Posterior vena cava (tissue), 2 donors: Measurements from ENCODE around the gene RBM17. TPM values are rescaled to one million over a fixed set of nuclear protein-coding genes. Genes with fewer than 3 reads are reported as not detected.
"Not testable (repeated sequence)": the region's sequence is repeated elsewhere in the genome, so short reads cannot be mapped to it uniquely, and the experiment has no call there.

Source experiments
- DNase-seq: peaks from one replicate; pipeline ENCODE4 v3.0.0-alpha.2; 2020; ENCODE audit warnings: low spot score
- intact Hi-C, 2 donors: fragments of 100-400 bp; cut with DNase I; formaldehyde crosslinking; loops; one replicate each; pipeline versions ENCODE4 v1.14.1 to v1.14.2; 2022 to 2023
- total RNA-seq, 2 donors: library from RNA; stranded (reverse); fragmentation: NEBNext Ultra II Directional; extraction: Animal tissue kit (Norgen Biotek cat#: 25700); gene quantifications; one replicate each; pipeline ENCODE4 v1.2.1, GENCODE V29; 2021
- donor health status: DM: yes; HTN: yes; CAD: no.
- donor health status: DM: yes; HTN: yes; CAD: no.

RBM17 gene
- total RNA-seq, 2 donors from 2014 or later = 58.9 to 68.3 TPM

DNA sequence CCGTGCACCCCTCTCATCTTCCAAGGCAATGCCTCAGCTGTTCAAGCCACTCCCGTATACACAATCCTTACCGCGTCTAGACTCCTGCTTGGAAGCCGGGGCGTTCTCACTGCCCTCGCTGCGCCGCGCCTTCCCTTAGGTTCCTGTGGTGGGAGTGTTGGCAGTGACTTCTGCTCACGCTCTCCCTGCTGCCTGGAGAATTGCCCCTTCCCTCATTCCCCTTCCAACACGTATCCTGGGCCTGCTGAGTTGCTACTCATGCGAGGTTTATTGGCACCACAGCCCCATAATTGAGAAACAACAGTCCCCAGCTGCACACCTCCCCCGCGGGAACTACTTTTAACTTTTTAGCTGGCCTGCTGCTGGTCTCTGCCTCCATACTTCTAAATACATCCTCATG is 31.9 kb downstream of the RBM17 start:
- intact Hi-C loops = no loop called here
- no peak for DNase-seq

DNA sequence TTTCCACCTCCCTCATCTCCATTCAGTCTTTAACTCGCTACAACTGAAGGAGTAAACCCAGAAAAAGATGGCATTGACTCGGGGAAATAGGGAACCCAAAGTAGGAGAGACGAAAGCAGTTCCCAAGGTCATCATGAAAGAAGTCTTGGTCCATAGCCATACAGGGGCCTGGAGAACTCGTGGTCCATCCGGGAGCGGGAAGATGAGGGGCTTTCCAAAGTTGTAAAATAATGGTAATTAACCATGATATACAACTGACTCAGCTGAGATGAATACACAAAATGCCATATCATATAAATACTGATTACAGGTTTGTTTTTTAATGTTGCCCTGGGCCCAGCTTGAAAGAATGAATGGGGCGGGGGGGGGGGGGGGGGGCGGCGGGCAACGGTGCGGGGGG is 32.3 kb downstream of the RBM17 start:
- no peak for DNase-seq
- intact Hi-C loops = no loop called here

DNA sequence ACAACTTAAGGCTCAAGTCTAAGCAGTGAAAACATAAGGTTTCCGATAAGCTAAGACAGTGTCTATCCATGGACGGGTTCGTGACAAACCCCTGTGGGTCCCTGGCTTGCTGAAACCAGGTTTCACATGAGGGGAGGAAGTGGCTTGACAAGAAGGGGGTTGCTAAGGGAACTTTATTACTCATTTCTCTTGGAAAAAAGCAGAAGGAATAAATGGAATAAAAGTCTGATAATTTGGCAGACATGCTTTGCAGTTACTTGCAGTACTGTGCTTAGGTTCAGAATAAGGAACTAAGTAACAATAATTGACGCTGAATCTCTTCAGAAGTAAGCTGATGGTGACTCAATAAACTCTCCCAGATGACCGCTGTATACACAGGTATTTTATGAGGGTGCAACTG is 34.7 kb downstream of the RBM17 start:
- DNase-seq = no peak
- intact Hi-C loops = no loop called here

DNA sequence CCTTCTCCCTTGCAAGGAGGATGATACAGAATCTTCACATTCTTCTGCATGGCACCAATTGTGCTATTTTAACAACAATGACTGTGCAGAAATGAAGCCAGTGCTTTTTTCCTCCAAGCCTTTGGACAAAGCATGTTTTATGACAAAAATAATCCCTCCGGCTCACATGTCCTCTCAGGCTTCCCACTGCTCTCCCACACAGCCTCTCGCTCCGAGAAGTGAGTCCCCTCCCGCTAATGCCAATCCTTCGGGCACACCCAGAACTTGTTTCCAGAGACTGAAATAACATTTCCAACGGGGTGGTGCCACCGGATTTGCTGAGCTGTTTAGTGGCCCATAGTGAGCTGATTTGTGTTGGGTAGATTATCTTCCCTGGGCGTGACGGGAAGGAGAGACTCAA is 35.8 kb downstream of the RBM17 start:
- intact Hi-C loops = no loop called here
- DNase-seq = no peak

DNA sequence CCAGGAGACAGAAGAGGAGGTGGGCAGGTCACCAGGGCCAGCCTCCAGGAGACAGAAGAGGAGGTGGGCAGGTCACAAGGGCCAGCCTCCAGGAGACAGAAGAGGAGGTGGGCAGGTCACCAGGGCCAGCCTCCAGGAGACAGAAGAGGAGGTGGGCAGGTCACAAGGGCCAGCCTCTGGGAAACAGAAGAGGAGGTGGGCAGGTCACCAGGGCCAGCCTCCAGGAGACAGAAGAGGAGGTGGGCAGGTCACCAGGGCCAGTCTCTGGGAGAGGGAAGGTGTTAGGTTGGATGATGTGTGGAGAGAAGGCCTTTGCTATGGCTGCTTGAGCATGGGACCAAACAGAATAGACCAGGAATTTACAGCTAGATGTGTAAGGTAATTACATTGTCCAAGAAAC is 38.6 kb downstream of the RBM17 start:
- DNase-seq, intact Hi-C loops: not testable (repeated sequence)

DNA sequence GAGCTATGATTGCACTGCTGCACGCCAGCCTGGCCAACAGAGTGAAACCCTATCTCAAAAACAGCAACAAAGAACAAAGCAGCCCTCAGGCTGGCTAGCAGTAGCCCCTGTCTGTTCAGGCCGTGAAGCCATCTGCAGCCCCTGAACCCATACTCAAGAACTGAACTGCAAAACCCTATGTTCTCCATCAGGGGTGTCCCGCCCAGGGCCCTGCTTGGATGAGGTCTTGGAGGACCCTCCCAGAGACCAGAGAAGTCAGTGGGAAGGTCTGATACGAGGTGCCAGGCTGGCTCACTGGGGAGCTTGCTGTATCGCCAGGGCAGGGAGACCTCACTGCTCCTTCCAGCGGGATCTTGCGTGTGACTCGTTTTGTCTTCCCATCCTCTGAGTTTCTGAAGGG is 39.3 kb downstream of the RBM17 start:
- no peak for DNase-seq
- intact Hi-C loops = no loop called here

DNA sequence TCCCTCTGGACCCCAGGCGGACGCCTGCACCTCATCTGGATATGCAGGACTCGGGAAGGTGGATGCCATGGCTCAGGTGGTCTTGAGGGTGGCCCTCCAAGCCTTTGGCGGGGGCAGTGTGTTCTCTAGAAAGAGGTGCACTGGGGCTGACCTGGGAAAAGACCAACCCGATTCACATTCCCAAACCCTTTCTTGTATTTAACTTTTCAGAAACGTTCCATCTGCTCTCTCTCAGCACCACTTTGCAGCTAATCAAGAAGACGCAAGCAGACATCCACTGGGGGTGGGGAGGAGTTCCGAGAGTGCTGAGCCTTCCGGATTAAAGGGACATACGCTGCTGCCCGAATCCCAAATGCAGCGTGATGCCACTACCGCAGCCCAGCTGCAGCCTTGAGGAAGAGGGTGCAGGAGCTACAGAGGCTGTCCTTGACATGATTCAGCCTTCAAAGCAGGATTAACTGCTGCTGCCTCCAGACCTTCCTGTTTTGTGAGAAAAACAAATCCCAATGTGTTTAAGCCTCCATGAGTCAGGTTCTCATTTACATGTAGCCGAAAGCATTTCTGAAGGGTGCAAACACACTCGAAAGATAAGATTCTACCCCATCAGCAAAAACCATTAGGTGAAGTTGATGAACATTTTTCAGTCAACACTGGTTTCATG is 39.9 kb downstream of the RBM17 start:
- DNase-seq = no peak
- intact Hi-C loops = no loop called here

DNA sequence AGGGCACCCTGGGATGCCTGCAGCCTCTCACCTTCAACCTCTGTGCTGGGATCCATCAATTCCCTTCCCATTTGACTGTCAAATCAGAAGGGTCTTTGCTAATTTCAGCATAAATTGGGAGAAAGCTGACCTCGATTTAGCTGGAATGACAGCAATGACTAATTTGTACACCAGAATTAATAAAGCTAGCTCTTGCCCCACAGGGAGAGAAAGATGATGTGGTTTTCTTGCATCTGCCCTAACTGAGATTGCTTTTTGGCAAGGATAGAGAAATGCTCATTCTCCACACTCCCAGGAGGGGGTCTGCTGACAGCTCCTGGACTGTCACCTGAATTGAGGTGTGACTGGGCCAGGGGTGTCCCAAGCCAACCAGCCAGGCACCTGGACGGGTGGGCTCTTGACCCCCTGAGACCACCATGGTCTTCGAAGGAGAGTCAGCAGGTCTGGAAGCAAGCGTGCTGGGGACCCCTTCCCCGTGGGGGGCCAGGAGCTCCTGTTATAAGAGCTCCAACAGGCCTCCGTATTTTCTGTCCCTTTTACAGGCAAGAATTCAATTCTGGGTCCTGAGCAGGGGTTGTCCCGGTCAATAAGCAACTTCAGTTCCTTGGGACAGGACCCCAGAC is 42.1 kb downstream of the RBM17 start:
- DNase-seq = no peak

DNA sequence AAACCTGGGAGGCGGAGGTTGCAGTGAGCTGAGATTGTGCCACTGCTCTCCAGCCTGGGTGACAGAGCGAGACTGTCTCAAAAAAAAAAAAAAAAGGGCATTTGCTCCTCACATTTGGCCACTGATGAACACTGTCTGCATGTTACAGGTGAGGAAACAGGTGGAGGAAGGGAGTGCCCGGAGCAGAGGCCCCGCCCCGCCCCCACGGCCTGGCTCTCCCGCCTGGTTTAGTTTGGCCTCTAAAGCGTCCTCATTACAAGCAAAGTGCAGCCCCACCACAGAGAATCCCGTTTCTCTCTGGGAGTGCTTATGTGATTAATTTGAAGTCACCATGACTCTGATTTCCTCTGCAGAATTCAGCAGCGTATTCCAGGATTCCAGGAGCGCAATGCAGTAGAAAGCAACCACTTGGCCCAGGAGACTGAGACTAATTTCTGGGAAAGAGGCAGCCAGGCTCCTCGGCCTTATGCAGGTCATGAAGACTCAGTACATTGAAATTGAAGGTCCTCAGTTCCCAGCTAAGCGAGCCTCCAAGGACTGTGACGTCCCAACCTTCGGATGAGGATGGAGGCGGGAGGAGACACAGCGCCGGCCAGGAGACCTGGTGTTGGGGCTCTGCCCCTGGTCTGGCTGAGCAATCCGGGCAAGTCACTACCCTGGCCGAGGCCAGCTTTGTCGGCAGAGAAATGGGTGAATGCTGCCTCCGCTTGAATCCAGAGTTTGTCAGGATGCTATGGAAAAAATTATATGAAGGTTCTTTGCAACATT is 44.7 kb downstream of the RBM17 start:
- intact Hi-C loops = no loop called here
- no peak for DNase-seq

More for the DNA sequence above, 42.1 kb downstream of the RBM17 start:
- intact Hi-C loops = no loop called here

DNA sequence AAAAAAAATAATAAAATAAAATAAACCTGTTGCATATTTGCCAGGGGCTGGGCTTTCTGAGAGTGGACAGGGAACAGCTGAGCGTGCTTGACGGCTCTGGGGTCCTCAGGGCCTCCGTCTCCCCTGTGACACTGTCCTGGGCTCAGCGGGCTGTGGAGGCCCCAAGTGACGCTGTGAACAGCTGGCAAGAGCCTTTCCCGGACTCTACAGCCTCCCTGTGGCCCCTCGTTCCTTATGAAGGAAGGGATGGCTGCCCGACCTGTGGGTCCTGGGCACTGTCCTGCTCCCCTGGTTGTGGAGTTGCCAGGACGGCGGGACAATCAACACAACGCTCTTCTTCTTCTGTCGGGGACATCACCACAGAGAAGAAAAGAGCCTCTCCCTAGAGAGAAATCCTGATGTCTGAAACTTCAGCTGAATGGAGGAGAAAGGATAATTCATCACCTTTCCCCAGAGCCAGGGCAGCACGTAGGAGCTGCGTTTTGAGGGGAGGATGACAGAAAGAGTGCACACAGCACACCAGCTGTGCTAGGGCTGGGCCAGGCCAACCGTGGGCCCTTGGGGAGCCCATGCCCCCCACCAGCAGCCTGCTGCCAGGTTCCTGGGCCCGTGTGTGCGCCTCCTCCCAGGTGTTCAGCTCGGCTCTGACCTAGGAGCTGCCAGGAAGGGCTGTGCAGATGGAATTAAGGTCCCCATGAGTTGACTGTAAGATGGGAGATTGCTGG is 45.4 kb downstream of the RBM17 start:
- intact Hi-C loops = no loop called here
- no peak for DNase-seq

DNA sequence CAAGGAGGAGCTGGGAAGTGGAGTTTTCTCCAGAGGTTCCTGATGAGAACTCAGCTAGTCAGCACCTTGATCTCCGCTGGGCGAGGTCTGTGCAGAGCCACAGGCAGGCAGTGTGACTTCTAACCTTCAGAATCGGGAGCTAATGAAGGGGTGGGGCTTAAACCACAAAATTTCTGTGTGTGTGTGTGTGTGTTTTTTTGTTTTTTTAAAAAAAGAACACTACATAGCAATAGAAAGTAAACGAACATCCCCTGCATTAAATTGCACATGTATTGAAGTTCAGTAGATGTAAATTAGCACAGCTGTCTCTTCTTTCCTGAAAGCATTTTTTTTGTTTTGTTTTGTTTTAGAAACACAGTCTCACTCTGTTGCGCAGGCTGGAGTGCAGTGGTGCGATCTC is 46.2 kb downstream of the RBM17 start:
- intact Hi-C loops = no loop called here

DNA sequence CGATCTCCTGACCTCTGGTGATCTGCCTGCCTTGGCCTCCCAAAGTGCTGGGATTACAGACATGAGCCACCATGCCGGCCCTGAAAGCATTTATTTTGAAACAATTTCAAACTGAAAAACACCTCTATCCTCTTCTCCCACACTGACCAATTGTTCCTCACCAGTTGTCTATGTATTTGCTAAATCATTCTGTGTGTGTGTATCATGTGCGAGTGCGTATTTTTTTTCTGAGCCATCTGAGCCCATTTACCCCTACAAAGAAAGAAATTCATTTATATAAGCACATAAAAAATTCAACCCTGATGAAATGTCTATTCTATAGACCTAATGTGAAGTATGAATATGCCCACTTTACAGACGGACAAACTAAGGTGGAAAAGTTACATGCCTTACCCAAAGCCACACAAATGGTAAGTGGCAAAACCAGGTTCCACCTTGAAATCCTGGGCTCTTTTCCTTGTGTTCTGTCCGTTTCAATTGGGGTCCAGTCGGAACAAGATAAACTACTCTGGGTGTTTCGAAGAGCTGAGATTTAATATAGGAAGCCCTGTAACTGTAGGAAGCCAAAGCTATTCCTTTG is 46.8 kb downstream of the RBM17 start:
- no peak for DNase-seq
- intact Hi-C loops = no loop called here

More for the DNA sequence above, 46.2 kb downstream of the RBM17 start:
- DNase-seq = no peak

DNA sequence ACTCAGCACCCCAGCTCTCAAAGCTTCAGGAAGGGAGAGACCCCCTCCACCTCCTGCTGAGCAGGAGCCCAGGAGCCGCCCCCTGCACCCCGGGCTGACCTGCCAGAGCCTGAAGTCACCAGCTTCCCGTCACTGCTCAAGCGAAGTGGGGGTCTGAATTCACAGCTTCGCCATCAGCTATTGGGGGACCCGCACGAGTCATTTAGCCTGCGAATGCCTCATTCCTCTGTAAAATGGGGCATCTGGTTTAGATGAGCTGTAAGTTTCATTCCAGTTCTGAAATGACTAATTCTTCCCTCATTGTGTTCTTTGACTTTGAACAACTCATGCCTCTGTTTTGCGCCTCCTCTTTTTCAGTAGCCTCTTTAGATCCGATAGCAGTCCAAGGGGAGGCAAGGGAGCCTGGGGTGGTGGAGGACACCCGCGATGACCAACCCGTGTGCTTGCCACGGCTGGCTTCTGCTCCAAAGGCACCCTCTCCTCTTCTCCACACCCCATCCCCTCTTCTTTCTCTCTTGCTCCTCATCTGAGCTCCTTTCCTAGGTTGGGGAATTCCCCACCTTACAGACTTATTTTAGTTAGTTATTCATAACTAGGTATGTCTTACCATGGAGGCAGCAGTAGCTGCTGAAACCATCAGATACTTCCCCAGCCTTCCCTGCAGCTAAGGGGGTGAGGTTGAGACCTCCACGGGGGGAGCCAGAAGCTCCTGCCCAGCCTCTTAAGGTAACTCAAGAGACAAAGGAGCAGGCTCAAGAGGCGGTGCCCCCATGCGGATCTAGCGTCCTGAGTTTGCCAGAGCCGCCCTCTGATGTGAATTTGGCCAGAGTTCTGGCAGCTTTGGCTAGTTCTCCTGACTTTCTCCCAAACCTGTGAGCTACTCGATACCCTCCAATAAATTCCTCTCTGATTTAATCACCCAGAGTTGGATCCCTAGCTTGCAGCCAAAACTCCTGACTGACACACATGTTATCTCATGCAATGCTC is 47.7 kb downstream of the RBM17 start:
- no peak for DNase-seq

DNA sequence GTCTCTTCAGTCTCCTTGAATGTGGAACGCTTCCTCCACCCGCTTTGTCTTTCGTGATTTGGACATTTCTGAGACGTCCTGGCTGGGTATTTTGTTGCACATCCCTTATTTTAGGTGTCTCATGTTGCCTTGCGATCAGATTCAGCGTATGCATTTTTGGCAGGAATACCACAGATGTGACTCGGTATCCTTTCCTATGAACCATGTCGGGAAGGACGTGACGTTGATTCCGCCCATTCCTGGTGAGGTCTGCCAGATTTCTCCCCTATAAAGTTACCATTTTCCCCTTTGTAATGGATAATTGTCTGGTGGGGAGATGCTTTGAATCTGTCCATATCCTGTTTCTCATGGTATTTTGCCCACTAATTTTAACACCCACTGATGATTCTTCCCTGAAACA is 49.6 kb downstream of the RBM17 start:
- no peak for DNase-seq
- intact Hi-C loops = no loop called here

More for the DNA sequence above, 47.7 kb downstream of the RBM17 start:
- intact Hi-C loops = no loop called here

DNA sequence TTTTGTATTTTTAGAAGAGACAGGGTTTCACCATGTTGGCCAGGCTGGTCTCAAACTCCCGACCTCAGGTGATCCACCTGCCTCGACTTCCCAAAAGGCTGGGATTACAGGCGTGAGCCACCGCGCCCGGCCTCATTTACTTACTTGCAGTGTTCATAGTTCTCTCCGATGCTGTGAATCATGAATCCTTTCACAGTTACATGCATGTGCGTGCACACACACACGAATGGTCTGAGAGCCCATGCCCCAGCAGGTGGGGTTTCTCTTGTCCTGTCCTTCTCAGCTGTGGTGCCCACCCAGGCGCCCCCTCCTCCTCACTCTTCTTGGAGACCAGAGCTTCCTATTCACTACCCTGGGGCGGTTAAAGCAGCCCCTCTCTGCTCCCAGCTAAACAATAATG is 50.6 kb downstream of the RBM17 start:
- DNase-seq = no peak
- intact Hi-C loops = no loop called here

DNA sequence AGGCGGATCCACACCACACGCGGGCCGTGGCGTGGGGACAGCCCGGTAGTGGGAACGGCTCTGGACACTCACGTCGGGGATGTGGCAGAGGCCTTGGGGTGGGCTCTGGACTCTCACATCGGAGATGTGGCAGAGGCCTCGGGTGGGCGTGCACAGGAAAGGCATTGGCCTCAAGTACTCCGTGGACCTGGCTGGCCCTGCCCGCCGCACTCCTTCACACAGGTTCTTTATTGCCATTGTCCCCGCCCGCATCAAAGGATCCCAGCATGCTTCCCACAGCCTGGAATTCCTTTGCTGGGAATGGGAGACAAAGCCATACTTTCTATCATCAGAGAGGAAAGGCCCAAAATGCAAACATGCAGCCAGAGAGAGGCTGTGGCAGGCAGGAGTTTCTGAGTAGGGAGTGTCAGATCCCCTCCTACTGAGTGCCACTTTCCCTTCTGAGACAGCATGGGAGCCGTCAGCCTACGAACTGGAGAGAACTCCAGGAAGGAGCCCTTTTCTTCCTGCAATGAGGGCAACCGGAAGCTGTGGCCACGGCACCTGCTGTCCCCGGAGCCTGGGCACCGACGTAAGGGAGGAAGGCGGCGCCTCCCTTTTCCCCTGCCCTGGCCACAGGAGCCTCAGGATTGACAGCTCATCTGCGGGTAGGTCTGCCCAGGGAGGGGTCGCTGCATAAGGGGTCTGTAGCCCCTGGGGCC is 51.5 kb downstream of the RBM17 start:
- DNase-seq = peak; percentile 81
- intact Hi-C loops = loop anchor here in 1 of 2 donors (5.0 to 10.0 kb wide), 3 partner anchors 45 to 1193 kb away; no protein-coding TSS in a partner anchor

DNA sequence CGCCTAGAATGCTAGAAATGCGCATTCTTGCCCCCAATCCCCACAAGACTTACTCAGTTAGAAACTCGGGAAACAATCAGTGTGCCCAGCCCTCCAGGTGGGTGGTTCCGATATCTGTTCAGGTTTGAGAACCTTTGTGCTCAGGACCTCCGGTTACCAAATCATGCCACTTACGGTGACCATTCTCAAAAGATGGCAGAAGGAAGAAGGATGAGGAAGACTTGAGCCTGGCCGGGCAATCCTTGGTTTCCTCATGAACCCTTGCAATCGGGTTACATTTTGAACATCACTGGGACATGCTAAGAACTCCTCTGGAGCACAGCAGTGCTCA is 52.1 kb downstream of the RBM17 start:
- peak; percentile 42 for DNase-seq
- intact Hi-C loops = loop anchor here in 1 of 2 donors (5.0 to 10.0 kb wide), 3 partner anchors 46 to 1194 kb away; no protein-coding TSS in a partner anchor
